ENCODE measurements around the gene BOC.

The BOC gene

GRCh38 chr3:113271189-113271588, 59.8 kb downstream of the BOC start:
- no peak for DNase-seq (ENCODE audit: low read depth in 3 of 3)

DNA sequence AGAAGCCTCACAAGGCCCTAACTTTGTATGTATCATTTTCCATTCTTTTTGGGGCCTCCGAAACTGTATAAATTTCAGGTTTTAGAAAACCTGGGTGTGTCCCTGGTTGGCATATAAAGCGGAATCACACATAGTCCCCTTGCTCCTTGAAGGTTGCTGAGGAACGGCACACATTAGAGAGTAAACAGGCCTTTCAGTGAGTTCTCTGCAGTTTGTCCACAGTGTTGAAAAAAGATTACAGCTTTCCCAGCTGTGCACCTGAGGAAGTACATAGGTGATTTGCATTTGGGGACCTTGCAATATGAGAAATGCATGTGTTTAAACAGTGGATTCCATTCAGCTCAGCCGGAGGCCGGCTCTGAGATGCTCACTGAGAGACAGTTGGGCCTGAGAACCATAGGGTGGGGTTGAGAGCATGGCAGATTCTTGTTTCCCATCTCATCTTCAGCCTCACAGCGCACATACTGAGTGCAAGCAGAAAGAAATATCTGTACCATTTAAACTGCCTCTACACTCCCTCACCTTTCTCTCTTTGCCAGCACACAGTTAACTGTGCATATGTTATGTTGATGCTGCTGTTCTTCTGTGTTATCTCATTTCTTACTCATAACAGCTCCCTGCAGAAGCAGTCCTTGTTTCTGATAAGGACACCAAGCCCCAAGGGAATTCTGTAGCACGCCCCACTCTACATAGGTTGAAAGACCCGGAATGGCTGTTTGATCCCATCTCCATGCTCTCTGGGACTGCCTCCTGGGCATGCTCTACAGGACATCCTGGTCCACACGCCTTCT, 60.4 kb downstream of the BOC start:
- no peak for DNase-seq (ENCODE audit: low read depth in 3 of 3)

DNA sequence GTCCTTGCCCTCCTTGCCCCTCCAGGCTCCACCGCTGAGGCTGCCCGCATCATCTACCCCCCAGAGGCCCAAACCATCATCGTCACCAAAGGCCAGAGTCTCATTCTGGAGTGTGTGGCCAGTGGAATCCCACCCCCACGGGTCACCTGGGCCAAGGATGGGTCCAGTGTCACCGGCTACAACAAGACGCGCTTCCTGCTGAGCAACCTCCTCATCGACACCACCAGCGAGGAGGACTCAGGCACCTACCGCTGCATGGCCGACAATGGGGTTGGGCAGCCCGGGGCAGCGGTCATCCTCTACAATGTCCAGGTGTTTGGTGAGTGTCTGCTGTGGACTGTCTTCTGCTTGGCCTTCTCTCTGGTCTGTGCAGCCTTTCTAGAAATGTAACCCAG, 61.0 kb downstream of the BOC start:
- no peak for DNase-seq (ENCODE audit: low read depth in 3 of 3)

GRCh38 chr3:113273011-113273410, 61.7 kb downstream of the BOC start:
- no peak for DNase-seq (ENCODE audit: low read depth in 3 of 3)

DNA sequence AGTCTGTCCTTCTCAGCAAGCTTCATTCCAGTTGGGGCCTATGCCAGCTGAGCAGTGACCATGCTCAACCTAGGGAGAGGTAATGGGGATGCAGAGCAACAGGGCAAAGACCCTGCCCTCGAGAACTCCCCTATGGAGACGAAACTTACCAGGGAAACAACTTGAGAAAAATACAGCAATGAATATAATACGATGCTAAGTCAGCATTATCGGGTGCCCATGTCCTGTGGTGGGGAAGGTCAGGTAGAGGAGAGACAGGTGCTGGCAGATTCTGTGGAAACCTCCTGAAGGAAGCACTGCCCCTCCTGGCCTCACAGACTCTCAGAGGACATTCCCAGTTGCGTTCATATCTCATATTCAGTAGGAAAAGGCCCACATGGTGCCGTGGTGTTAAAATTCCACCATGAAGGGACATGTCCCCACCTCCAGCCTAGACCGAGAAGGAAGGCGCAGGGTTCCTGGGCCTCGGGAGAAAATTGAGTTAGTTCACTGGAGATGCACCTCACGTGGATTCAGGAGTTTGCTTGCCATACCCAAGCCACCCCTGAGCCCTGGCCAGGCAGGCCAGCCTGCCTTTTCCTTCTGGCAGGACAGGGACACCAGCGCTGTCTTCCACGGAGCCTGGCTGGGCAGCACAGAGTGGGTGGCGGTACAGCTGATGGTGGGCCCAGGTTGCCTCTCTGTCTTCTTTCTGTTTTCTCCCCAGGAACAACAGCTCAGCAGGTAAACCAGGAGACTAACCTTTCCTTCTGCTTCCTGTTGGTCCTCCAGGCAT, 62.4 kb downstream of the BOC start:
- DNase-seq (ENCODE audit: low read depth in 3 of 3), result no peak

DNA sequence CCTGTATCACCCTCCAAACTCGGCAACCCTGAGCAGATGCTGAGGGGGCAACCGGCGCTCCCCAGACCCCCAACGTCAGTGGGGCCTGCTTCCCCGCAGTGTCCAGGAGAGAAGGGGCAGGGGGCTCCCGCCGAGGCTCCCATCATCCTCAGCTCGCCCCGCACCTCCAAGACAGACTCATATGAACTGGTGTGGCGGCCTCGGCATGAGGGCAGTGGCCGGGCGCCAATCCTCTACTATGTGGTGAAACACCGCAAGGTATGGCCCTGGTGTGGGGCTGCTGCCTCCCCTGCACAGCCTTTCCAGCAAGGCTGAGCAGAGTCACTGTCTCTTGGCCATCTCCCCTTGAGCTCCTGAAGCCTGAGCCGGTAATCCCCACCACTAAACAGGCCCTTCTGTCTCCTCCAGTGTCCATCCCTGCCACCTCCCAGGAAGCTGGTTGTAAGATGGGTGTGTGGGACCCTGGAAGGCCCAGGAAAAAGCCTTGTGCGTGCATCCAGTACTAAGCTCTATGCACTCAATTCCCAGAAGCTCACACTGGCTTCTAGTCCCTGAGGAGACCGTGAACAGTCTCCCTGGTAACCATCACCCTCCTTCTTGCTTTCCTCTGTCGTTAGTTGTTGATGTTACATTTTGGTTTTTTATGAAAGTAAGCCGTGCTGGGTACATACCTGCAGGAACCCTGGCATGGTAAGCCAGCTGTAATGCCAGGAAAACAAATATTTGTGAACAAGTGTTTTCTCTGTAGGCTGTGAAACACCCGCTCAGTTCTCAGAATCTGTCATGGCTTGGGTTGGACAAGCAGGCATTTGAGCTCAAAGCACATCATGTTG, 63.3 kb downstream of the BOC start:
- DNase-seq (ENCODE audit: low read depth in 3 of 3), result no peak

GRCh38 chr3:113275258-113275556, 63.9 kb downstream of the BOC start:
- no peak for DNase-seq (ENCODE audit: low read depth in 3 of 3)

DNA sequence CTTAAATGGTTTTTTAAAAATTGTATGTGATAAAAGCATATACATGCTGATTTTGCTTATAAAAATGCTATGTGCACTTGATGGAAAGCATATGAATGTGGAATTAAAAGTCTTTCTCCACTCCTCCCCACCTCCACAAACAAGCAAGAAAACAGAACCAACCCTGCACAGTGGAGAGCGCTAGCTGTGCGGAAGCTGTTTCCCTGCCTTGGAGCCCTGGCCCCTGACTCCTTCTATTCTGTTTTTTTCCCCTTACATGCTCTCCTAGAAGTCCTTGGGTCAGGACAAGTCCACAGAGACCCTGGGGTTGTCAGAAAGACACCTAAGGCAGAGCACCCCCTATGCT, 64.2 kb downstream of the BOC start:
- DNase-seq (ENCODE audit: low read depth in 3 of 3), result no peak

- DNase-seq (ENCODE audit: low read depth in 3 of 3), result no peak
These were observed 64.8 kb downstream of the BOC start for GRCh38 chr3:113275929-113276750.

DNA sequence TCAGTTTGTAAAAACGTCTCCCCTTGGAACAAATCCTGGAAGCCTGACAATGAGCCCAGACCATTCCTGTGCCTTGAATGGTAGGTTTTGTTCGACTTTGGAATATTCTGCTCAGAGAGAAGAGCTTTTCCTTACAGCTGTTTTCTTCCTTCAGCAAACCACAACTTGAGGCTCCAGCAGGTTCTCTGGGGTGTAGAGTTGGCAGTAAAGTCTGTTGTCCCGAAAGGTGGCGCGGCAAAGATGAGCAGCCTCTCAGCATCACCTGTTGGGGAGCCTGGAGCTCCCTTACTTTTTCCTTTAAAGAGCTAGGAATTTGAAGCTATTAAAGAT, 65.4 kb downstream of the BOC start:
- no peak for DNase-seq (ENCODE audit: low read depth in 3 of 3)

DNA sequence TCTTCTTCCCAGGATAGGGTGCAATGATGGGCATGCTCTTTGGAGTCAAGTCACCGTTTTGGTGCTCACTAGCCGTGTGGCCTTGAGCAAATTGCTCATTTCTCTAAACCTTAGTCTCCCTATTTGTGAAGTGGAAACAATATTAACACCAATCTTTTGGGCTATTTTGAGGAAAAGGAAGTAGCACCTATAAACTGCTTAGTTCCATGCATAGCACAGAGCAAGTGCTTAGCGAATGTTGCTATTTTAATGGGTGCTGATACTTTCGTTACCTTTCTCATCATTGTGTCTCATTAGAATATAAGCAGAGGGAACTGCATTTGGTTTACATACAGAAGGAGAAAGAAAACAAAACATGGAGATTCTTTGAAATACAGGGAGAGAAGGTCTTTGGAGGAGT, 66.1 kb downstream of the BOC start:
- DNase-seq (ENCODE audit: low read depth in 3 of 3), result no peak

GRCh38 chr3:113277941-113278598, 66.7 kb downstream of the BOC start:
- no peak for DNase-seq (ENCODE audit: low read depth in 3 of 3)

DNA sequence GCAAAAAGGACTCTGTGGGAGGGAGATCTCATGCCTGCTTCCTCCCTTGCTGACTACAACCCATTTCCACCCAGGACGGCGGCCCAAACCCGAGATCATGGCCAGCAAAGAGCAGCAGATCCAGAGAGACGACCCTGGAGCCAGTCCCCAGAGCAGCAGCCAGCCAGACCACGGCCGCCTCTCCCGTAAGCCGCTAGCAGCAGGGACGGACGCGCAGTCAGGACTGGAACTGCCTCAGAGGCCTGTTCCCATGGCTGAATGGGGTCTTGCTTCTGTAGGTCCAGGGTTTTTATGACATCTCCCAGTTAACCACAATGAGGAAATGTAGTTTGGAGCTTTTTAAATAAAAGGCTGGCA, 67.2 kb downstream of the BOC start:
- DNase-seq (ENCODE audit: low read depth in 3 of 3), result no peak

- DNase-seq (ENCODE audit: low read depth in 3 of 3), result no peak
These were observed 68.3 kb downstream of the BOC start for GRCh38 chr3:113279686-113280085.

DNA sequence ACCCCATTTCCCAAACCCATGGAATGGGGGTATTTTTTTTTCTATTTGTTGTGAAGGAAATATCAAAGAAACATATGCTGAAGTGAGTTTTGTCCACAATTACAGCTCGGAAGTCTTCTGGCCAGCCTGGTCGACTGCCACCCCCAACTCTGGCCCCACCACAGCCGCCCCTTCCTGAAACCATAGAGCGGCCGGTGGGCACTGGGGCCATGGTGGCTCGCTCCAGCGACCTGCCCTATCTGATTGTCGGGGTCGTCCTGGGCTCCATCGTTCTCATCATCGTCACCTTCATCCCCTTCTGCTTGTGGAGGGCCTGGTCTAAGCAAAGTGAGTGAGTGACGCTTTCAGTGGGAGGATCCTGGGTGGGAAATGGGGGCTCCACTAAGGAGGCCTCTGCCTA, 71.9 kb downstream of the BOC start:
- DNase-seq (ENCODE audit: low read depth in 3 of 3), result no peak

DNA sequence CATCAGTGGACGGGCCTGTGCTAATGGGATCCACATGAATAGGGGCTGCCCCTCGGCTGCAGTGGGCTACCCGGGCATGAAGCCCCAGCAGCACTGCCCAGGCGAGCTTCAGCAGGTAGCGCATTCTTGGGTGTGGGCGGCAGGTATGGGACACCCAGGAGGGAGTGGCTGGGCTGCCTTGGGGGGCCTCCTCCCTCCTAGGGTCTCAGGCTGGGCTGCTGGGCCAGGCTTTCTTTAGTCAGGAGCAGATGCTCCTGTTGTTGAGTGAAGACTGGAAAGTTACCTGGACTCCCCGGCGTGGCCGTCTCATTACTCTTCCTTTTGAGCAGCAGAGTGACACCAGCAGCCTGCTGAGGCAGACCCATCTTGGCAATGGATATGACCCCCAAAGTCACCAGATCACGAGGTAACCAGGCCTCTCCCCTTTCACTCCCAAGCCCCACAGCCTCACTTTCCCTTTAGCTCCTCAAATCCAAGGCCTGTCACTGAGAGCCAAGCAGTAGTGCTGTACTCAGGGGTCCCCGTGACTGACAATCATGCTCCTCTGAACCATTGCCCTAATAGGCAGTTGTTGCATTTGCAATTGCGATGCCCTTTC, 73.2 kb downstream of the BOC start:
- DNase-seq (ENCODE audit: low read depth in 3 of 3), result no peak

- DNase-seq (ENCODE audit: low read depth in 3 of 3), result no peak
These were observed 73.9 kb downstream of the BOC start for GRCh38 chr3:113285226-113285625.

GRCh38 chr3:113285741-113286140, 74.4 kb downstream of the BOC start:
- no peak for DNase-seq (ENCODE audit: low read depth in 3 of 3)

GRCh38 chr3:113286524-113286923, 75.2 kb downstream of the BOC start:
- no peak for DNase-seq (ENCODE audit: low read depth in 3 of 3)

GRCh38 chr3:113287111-113287802, 75.9 kb downstream of the BOC start:
- no peak for DNase-seq (ENCODE audit: low read depth in 3 of 3)

Data from stimulated activated CD4-positive, alpha-beta T cell treated with anti-CD3 and anti-CD28 coated beads, TNF-alpha, amount 100 ng/mL, for 4 hours (primary cell).